HepG2 (cell line): ENCODE results near the gene POLR3E. TPM values are rescaled to one million over a fixed set of nuclear protein-coding genes. Genes with fewer than 3 reads are reported as not detected.
A peak's percentile ranks its signal among the peaks of the same experiment; 100 is the strongest.

Source experiments
- BHLHE40 ChIP-seq: IDR thresholded peaks from 2 replicates; pipeline ENCODE4 v1.6.1; 2011; ENCODE audit warnings: low read length, improper control_type of control experiment
- CBX1 ChIP-seq: IDR thresholded peaks from one replicate; pipeline ENCODE4 v1.6.1; 2016; ENCODE audit warnings: antibody characterized with exemption, low read depth
- CCAR2 ChIP-seq: fragments of 200-400 bp; formaldehyde crosslinking; optimal IDR thresholded peaks from 2 replicates; pipeline ENCODE3; 2018; ENCODE audit warnings: low read depth, mild to moderate bottlenecking, low read length, moderate library complexity
- CREBL2 ChIP-seq: sonication (generic); formaldehyde crosslinking; IDR thresholded peaks from 2 replicates; pipeline ENCODE4 v1.8.1; 2023; ENCODE audit warnings: missing genetic modification reagents, mild to moderate bottlenecking, borderline replicate concordance
- HMG20A ChIP-seq: IDR thresholded peaks from 2 replicates; pipeline ENCODE4 v1.6.1; 2016; ENCODE audit warnings: borderline replicate concordance
- KDM1A ChIP-seq: IDR thresholded peaks from 2 replicates; pipeline ENCODE4 v1.6.1; 2016; ENCODE audit warnings: missing compliant biosample characterization
- NFATC3 ChIP-seq: sonication (generic); formaldehyde crosslinking; IDR thresholded peaks from 2 replicates; pipeline ENCODE4 v1.5.1; 2020; ENCODE audit warnings: mild to moderate bottlenecking, missing genetic modification reagents
- ONECUT2 ChIP-seq: sonication (generic); formaldehyde crosslinking; IDR thresholded peaks from 2 replicates; pipeline ENCODE4 v1.4.0; 2020; ENCODE audit warnings: missing genetic modification reagents
- RORA ChIP-seq: sonication (generic); formaldehyde crosslinking; IDR thresholded peaks from 2 replicates; pipeline ENCODE4 v1.5.0; 2020; ENCODE audit warnings: mild to moderate bottlenecking, missing genetic modification reagents, moderate library complexity
- SIX4 ChIP-seq: sonication (generic); formaldehyde crosslinking; IDR thresholded peaks from 2 replicates; pipeline ENCODE4 v1.4.0; 2020; ENCODE audit warnings: missing genetic modification reagents
- SSRP1 ChIP-seq: IDR thresholded peaks from 2 replicates; pipeline ENCODE4 v1.6.1; 2016; ENCODE audit warnings: control low read depth
- TARDBP ChIP-seq: sonication (generic); formaldehyde crosslinking; IDR thresholded peaks from 2 replicates; pipeline ENCODE4 v1.8.0; 2022; ENCODE audit warnings: mild to moderate bottlenecking, missing genetic modification reagents
- ZFP1 ChIP-seq: IDR thresholded peaks from 2 replicates; pipeline ENCODE4 v1.6.1; 2016
- ZNF160 ChIP-seq: sonication (generic); formaldehyde crosslinking; IDR thresholded peaks from 2 replicates; pipeline ENCODE4 v1.8.0; 2022; ENCODE audit warnings: mild to moderate bottlenecking, inconsistent platforms, missing genetic modification reagents
- ZNF326 ChIP-seq: sonication (generic); formaldehyde crosslinking; IDR thresholded peaks from 2 replicates; pipeline ENCODE4 v1.4.0; 2020; ENCODE audit warnings: missing genetic modification reagents, borderline replicate concordance
- ZNF792 ChIP-seq: IDR thresholded peaks from 2 replicates; pipeline ENCODE4 v1.6.1; 2016
- polyA plus RNA-seq, 8 experiments: library from polyadenylated mRNA; depleted of rRNA in 3 of 8; stranded (reverse) in 7 of 8; unstranded in 1 of 8; fragments of >200 nt; fragmentation: Illumina TruSeq in 4 of 8; extraction: Trizol in 4 of 8; gene quantifications; 2 replicates each; pipeline versions ENCODE4 v1.2.1 to v1.2.3, GENCODE V29; 2011 to 2016; ENCODE audit warnings: low read depth in 4 of 8, missing spikeins in 1 of 8, mixed read lengths in 1 of 8; ENCODE audit not compliant: insufficient read depth in 1 of 8
- total RNA-seq, 5 experiments: library from RNA; depleted of rRNA; stranded (reverse); fragments of >200 nt; fragmentation: Illumina TruSeq; extraction: Trizol; gene quantifications; 2 replicates each; pipeline ENCODE4 v1.2.3, GENCODE V29; 2016; ENCODE audit warnings: low read depth in 1 of 5
- TF ChIP-seq, protein P1 (sequence below): sonication (generic); formaldehyde crosslinking; conservative IDR thresholded peaks from 2 replicates; pipeline ENCODE4 v1.8.0; 2022; ENCODE audit warnings: mild to moderate bottlenecking, moderate library complexity, missing genetic modification reagents
- TF ChIP-seq, protein P2 (sequence below): sonication (generic); formaldehyde crosslinking; IDR thresholded peaks from 2 replicates; pipeline ENCODE4 v1.5.1; 2020; ENCODE audit warnings: missing genetic modification reagents, mild to moderate bottlenecking, borderline replicate concordance
- TF ChIP-seq, protein P3 (sequence below): sonication (generic); formaldehyde crosslinking; IDR thresholded peaks from 2 replicates; pipeline ENCODE4 v1.5.0; 2020; ENCODE audit warnings: missing genetic modification reagents

POLR3E gene
- total and polyA plus RNA-seq, 2 of the 13 experiments (the other 11 are each of a cell fraction or from before 2014, with no cell fraction given), result 135 to 262 TPM

- TF ChIP-seq, protein P1, sequence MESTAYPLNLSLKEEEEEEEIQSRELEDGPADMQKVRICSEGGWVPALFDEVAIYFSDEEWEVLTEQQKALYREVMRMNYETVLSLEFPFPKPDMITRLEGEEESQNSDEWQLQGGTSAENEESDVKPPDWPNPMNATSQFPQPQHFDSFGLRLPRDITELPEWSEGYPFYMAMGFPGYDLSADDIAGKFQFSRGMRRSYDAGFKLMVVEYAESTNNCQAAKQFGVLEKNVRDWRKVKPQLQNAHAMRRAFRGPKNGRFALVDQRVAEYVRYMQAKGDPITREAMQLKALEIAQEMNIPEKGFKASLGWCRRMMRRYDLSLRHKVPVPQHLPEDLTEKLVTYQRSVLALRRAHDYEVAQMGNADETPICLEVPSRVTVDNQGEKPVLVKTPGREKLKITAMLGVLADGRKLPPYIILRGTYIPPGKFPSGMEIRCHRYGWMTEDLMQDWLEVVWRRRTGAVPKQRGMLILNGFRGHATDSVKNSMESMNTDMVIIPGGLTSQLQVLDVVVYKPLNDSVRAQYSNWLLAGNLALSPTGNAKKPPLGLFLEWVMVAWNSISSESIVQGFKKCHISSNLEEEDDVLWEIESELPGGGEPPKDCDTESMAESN (CRISPR knock-in tag), result 0 out of 2 replicates have a peak, but pooled peaks have one; percentile 0
- TF ChIP-seq KDM1A (CRISPR knock-in tag) (no peak), HMG20A (no peak), SIX4 (0 out of 2 replicates have a peak, but pooled peaks have one; percentile 27), ONECUT2 (CRISPR knock-in tag) (0 out of 2 replicates have a peak, but pooled peaks have one; percentile 17), CBX1 (no peak), ZNF792 (CRISPR knock-in tag) (peak; percentile 15; the same call in 1 of the 2 replicates), TARDBP (peak; percentile 16), CREBL2 (CRISPR knock-in tag) (0 out of 2 replicates have a peak, but pooled peaks have one; percentile 15), ZNF326 (CRISPR knock-in tag) (no peak), BHLHE40 (0 out of 2 replicates have a peak, but pooled peaks have one; percentile 5), RORA (CRISPR knock-in tag) (peak; percentile 17; the same call in 1 of the 2 replicates), SSRP1 (peak; percentile 23; the same call in 1 of the 2 replicates), ZFP1 (CRISPR knock-in tag) (no peak), ZNF160 (CRISPR knock-in tag) (no peak), NFATC3 (CRISPR knock-in tag) (peak; percentile 88; the same call in 1 of the 2 replicates), CCAR2 (no peak)
- TF ChIP-seq, protein P2, sequence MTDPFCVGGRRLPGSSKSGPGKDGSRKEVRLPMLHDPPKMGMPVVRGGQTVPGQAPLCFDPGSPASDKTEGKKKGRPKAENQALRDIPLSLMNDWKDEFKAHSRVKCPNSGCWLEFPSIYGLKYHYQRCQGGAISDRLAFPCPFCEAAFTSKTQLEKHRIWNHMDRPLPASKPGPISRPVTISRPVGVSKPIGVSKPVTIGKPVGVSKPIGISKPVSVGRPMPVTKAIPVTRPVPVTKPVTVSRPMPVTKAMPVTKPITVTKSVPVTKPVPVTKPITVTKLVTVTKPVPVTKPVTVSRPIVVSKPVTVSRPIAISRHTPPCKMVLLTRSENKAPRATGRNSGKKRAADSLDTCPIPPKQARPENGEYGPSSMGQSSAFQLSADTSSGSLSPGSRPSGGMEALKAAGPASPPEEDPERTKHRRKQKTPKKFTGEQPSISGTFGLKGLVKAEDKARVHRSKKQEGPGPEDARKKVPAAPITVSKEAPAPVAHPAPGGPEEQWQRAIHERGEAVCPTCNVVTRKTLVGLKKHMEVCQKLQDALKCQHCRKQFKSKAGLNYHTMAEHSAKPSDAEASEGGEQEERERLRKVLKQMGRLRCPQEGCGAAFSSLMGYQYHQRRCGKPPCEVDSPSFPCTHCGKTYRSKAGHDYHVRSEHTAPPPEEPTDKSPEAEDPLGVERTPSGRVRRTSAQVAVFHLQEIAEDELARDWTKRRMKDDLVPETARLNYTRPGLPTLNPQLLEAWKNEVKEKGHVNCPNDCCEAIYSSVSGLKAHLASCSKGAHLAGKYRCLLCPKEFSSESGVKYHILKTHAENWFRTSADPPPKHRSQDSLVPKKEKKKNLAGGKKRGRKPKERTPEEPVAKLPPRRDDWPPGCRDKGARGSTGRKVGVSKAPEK (CRISPR knock-in tag), result no peak
- TF ChIP-seq, protein P3, sequence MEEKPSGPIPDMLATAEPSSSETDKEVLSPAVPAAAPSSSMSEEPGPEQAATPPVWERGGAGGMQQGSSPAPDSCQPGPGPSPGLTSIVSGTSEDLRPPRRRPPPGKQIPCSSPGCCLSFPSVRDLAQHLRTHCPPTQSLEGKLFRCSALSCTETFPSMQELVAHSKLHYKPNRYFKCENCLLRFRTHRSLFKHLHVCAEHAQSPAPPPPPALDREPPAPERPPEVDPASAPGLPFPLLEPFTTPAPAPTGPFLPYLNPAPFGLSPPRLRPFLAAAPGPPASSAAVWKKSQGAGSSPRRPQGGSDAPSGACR, result 0 out of 2 replicates have a peak, but pooled peaks have one; percentile 23
Measured at GRCh38 chr16:22372882-22373661, 75.9 kb downstream of the POLR3E start (continued).
